ENCODE data around the gene KIF1A. TPM values are rescaled to one million over a fixed set of nuclear protein-coding genes. Genes with fewer than 3 reads are reported as not detected.

KIF1A gene
- total and polyA plus RNA-seq, 2 donors (not counting 3 experiments of a cell fraction or from before 2014, with no cell fraction given), result 0.11 to 0.64 TPM

Small RNA genes within 50 kb of the gene (small RNA-seq; reads per million reads assigned to genes)
- gene AC011298.3 (ENCODE audit: insufficient read depth, insufficient read length, low read depth, low replicate concordance), result not detected

Other genes with a start within 250 kb of the KIF1A start
- gene CAPN10, start 233.5 kb downstream of the KIF1A start, total RNA-seq, result 37.9 and 39.9 TPM in 2 replicates
- 25.2 and 36.7 TPM in 2 replicates for gene CAPN10, start 233.5 kb downstream of the KIF1A start, polyA plus RNA-seq
- gene GPR35, start 194.7 kb downstream of the KIF1A start, total RNA-seq, result 0.25 and 0.33 TPM in 2 replicates
- 0.18 TPM in 2 replicates for gene GPR35, start 194.7 kb downstream of the KIF1A start, polyA plus RNA-seq
- not detected in 2 replicates for gene AQP12B, start 137.3 kb downstream of the KIF1A start, total RNA-seq
- not detected in 2 replicates for gene AQP12B, start 137.3 kb downstream of the KIF1A start, polyA plus RNA-seq
- gene AQP12A, start 128.4 kb downstream of the KIF1A start, total RNA-seq, result not detected in 2 replicates
- not detected in 2 replicates for gene AQP12A, start 128.4 kb downstream of the KIF1A start, polyA plus RNA-seq
- gene AGXT, start 48.6 kb upstream of the KIF1A start, total RNA-seq, result not detected in 2 replicates
- not detected in 2 replicates for gene AGXT, start 48.6 kb upstream of the KIF1A start, polyA plus RNA-seq
- gene MAB21L4, start 75.9 kb upstream of the KIF1A start, total RNA-seq, result not detected in 2 replicates
- not detected in 2 replicates for gene MAB21L4, start 75.9 kb upstream of the KIF1A start, polyA plus RNA-seq
- gene CROCC2, start 86.1 kb upstream of the KIF1A start, total RNA-seq, result not detected in 2 replicates
- not detected in 2 replicates for gene CROCC2, start 86.1 kb upstream of the KIF1A start, polyA plus RNA-seq
- 17.2 and 22.1 TPM in 2 replicates for gene SNED1, start 178.4 kb upstream of the KIF1A start, total RNA-seq
- gene SNED1, start 178.4 kb upstream of the KIF1A start, polyA plus RNA-seq, result 12.4 and 14.1 TPM in 2 replicates

All from endothelial cell of umbilical vein (primary cell).